OCI-LY7 (cell line): ENCODE results near the gene MARK2. TPM values are rescaled to one million over a fixed set of nuclear protein-coding genes. Genes with fewer than 3 reads are reported as not detected.

Source experiments
- BruUV-seq: library from RNA; stranded (reverse); fragments of 400-500 nt; replicated peaks from 2 replicates; lab custom pipeline; 2021; lab: Mats Ljungman, UMichigan
- CTCF ChIA-PET: fragments of 300-600 bp; sonication (Branson Sonifier 250); formaldehyde crosslinking; loops from one replicate; lab custom pipeline; 2022; ENCODE audit warnings: antibody characterized with exemption; ENCODE audit not compliant: unreplicated experiment; lab: Charles Lee
- POLR2A ChIA-PET: fragments of 300-600 bp; sonication (Branson Sonifier 250); formaldehyde crosslinking; loops from one replicate; lab custom pipeline; 2022; ENCODE audit warnings: antibody characterized with exemption; lab: Charles Lee
- DNase-seq: peaks from one replicate; pipeline ENCODE4 v3.0.0-alpha.2; 2015; ENCODE audit warnings: low spot score
- H2AFZ ChIP-seq: fragments of 200-600 bp; sonication (generic), shearing (Covaris generic); 2 replicates; pipeline ENCODE4 v1.6.1; 2014; ENCODE audit warnings: mild to moderate bottlenecking, antibody characterized with exemption, low read length, moderate library complexity
- H3K27ac ChIP-seq: fragments of 200-600 bp; sonication (generic); 2 replicates; pipeline ENCODE4 v1.5.1; 2014; ENCODE audit warnings: mixed run types, low read depth, mild to moderate bottlenecking, moderate library complexity, low read length, inconsistent platforms; ENCODE audit not compliant: poor library complexity, severe bottlenecking
- H3K36me3 ChIP-seq: fragments of 200-600 bp; sonication (generic); 2 replicates; pipeline ENCODE4 v1.6.1; 2014; ENCODE audit warnings: mild to moderate bottlenecking, antibody characterized with exemption, low read length, moderate library complexity, mixed read lengths; ENCODE audit not compliant: insufficient read depth
- H3K4me1 ChIP-seq: fragments of 200-600 bp; sonication (generic); 2 replicates; pipeline ENCODE4 v1.5.1; 2014; ENCODE audit warnings: mild to moderate bottlenecking, low read length; ENCODE audit not compliant: insufficient read depth, poor library complexity, severe bottlenecking
- H3K4me2 ChIP-seq: fragments of 200-600 bp; sonication (generic); 2 replicates; pipeline ENCODE4 v1.6.1; 2014; ENCODE audit warnings: mild to moderate bottlenecking, low read length
- H3K4me3 ChIP-seq: fragments of 200-600 bp; sonication (generic); 2 replicates; pipeline ENCODE4 v1.5.1; 2014; ENCODE audit warnings: mild to moderate bottlenecking, low read depth, low read length; ENCODE audit not compliant: poor library complexity, severe bottlenecking
- H3K79me2 ChIP-seq: fragments of 200-600 bp; sonication (generic); 2 replicates; pipeline ENCODE4 v1.6.1; 2016; ENCODE audit warnings: low read depth, mild to moderate bottlenecking, low read length, moderate library complexity, mixed read lengths; ENCODE audit not compliant: insufficient read depth
- H3K9me2 ChIP-seq: fragments of 200-600 bp; sonication (generic); 2 replicates; pipeline ENCODE4 v1.6.1; 2016; ENCODE audit warnings: mild to moderate bottlenecking, low read length, mixed read lengths; ENCODE audit not compliant: insufficient read depth
- H3K9me3 ChIP-seq: fragments of 200-600 bp; sonication (generic); 2 replicates; pipeline ENCODE4 v1.6.1; 2014; ENCODE audit warnings: mild to moderate bottlenecking, mixed run types, low read length, mixed read lengths
- H4K20me1 ChIP-seq: fragments of 200-600 bp; sonication (generic); 2 replicates; pipeline ENCODE4 v1.6.1; 2014; ENCODE audit warnings: mild to moderate bottlenecking, antibody characterized with exemption, low read length, moderate library complexity, mixed read lengths; ENCODE audit not compliant: insufficient read depth
- CTCF ChIP-seq: fragments of 200-600 bp; sonication (generic); conservative IDR thresholded peaks from 2 replicates; pipeline ENCODE4 v1.5.1; 2014; ENCODE audit warnings: mild to moderate bottlenecking, antibody characterized with exemption, low read length, moderate library complexity, mixed read lengths
- EZH2phosphoT487 ChIP-seq: fragments of 200-600 bp; sonication (generic); IDR thresholded peaks from 2 replicates; pipeline ENCODE4 v1.6.1; 2018; ENCODE audit warnings: low read depth, borderline replicate concordance, mild to moderate bottlenecking, mixed run types, antibody characterized with exemption, low read length, moderate library complexity, mixed read lengths
- intact Hi-C: fragments of 100-400 bp; cut with micrococcal nuclease; formaldehyde crosslinking; loops from one replicate; pipeline ENCODE4 v1.10.0; 2022; ENCODE audit not compliant: unreplicated experiment
- total RNA-seq, 2 experiments: library from RNA; depleted of rRNA in 1 of 2; stranded (reverse); fragments of >200 nt in 1 of 2; shearing (Covaris generic) in 1 of 2; gene quantifications; 2 replicates each; pipeline ENCODE4 v1.2.3, GENCODE V29; 2014 to 2022

Gene MARK2
- total RNA-seq, 2 experiments from 2014 or later = 22.7 to 45.4 TPM

- Histone ChIP-seq H3K9me3 (no peaks in the 10 kb centered on the region), H3K27ac (no peak overlapping the region), H3K4me3 (no peak overlapping the region), H3K79me2 (no peaks in the 10 kb centered on the region), H4K20me1 (no peaks in the 10 kb centered on the region), H3K4me1 (peaks cover 15% of the 10 kb centered on the region), H3K9me2 (no peaks in the 10 kb centered on the region), H3K4me2 (no peak overlapping the region), H3K36me3 (peaks cover 19% of the 10 kb centered on the region; the same call in 1 of the 2 replicates), H2AFZ (no peak overlapping the region)
- ChIA-PET POLR2A (no interaction called here), CTCF (no interaction called here)
- DNase-seq = no peak
- intact Hi-C loops = no loop called here
- no TSS peak for BruUV-seq
- no peak for TF ChIP-seq EZH2phosphoT487
- TF ChIP-seq CTCF = peak; percentile 27; the same call in 1 of the 2 replicates
Observed at GRCh38 chr11:63912678-63913077, 73.8 kb downstream of the MARK2 start.

- CTCF ChIA-PET = no interaction called here
- H2AFZ ChIP-seq = no peak overlapping the region
- intact Hi-C loops = no loop called here
- H3K27ac ChIP-seq = no peak overlapping the region
- no peak overlapping the region for H3K4me3 ChIP-seq
- H3K36me3 ChIP-seq = peaks cover 4% of the 10 kb centered on the region; the same call in 1 of the 2 replicates
- no peaks in the 10 kb centered on the region for H3K9me2 ChIP-seq
- DNase-seq = no peak
- BruUV-seq = no TSS peak
- POLR2A ChIA-PET = no interaction called here
- peaks cover 28% of the 10 kb centered on the region for H3K4me1 ChIP-seq
- TF ChIP-seq CTCF (no peak), EZH2phosphoT487 (no peak)
- no peaks in the 10 kb centered on the region for H3K79me2 ChIP-seq
- no peak overlapping the region for H3K4me2 ChIP-seq
- H4K20me1 ChIP-seq = no peaks in the 10 kb centered on the region
- no peaks in the 10 kb centered on the region for H3K9me3 ChIP-seq
Observed at GRCh38 chr11:63913866-63914830, 75.2 kb downstream of the MARK2 start.
